Measurements from ENCODE around the gene HDAC7.

Gene HDAC7

DNA sequence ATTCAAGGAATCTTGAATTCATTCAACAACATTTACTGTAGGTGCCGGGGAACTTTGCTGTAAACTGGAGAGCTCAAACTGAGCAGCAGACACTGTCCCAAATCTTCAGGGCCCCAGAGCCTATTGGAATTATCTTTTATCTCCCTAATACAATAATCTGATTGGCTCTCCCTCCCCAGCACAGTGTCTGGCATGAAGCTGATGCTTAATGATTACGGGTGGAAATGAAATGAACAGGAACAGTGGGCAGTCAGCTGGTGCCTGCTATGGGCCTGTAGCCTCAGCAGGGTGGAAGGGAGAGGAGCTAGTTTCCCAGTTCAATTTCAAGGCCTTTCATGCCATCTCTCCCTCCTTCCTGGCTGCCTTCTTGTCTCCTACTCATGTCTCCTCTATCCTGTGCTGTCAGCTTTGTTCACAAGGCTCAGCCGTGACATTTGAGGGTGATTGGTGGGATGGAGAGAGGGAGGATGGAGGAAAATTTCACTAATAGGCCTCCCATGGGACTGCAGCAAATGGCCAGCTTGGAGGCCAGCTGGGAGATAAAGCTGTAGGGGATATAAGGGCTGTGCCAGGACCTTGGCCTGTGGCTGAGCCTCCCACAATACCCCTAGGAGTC, 56.7 kb downstream of the HDAC7 start:
- H3K4me3 ChIP-seq (replicated peaks in 1 of 2; ENCODE audit: low read depth in 2 of 2, low read length in 2 of 2), result no peak overlapping the region
- TF ChIP-seq, protein P1, sequence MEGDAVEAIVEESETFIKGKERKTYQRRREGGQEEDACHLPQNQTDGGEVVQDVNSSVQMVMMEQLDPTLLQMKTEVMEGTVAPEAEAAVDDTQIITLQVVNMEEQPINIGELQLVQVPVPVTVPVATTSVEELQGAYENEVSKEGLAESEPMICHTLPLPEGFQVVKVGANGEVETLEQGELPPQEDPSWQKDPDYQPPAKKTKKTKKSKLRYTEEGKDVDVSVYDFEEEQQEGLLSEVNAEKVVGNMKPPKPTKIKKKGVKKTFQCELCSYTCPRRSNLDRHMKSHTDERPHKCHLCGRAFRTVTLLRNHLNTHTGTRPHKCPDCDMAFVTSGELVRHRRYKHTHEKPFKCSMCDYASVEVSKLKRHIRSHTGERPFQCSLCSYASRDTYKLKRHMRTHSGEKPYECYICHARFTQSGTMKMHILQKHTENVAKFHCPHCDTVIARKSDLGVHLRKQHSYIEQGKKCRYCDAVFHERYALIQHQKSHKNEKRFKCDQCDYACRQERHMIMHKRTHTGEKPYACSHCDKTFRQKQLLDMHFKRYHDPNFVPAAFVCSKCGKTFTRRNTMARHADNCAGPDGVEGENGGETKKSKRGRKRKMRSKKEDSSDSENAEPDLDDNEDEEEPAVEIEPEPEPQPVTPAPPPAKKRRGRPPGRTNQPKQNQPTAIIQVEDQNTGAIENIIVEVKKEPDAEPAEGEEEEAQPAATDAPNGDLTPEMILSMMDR (IDR thresholded peaks at IDR 0.05; ENCODE audit: low read depth, low read length), result no peak
- DNase-seq (ENCODE audit: low read depth in 2 of 2), result peak in 1 of 2 donors; percentile 49

DNA sequence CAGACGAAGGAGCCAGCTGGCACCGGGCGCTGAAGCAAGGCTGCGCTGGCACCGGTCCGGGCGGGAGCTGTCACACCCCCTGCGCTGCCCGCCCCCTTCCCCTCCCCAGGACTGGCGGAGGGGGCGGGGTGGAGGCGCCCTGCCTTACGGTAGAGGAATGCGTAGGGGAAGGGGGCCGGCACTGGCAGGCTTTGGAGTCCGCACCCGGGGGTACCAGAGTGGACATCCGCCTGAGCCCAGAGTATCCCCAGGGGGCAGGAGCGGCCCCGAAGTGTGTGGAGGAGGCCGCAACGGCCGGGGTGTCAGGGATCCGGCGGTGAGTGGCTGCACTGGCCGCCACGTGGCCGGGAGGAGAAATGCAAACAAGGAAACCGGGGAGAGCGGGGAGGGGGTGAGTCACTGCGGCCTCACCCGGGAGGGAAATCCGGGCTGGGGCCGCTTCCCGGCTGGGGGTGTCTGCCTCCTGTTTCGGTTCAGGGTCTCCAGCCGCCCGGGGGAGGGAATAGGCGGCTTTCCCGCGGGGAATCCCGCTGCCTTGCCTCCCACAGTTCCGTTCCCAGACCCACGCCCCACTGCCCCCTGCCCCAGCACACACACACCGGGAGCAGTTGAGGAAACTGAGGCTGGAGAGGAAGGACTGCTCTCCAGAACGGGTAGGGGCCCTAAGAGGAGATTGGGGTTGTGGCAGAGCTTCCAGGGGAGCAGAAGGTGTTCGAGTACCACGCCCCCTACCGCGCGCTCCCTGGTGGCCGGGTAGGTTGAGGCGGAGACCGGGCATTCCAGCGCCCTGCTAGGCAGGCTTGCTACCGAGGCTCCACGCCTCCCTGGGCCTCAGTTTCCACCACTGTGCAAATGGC, 60.6 kb downstream of the HDAC7 start, which contains the start of gene RAPGEF3:
RAPGEF3 (minus strand) TSS at position 47 of the 857 bp plus-strand sequence. CDS start 324 bp downstream, outside the sequence.
- peak within 1 kb of the TSS; percentile 57 to 59 for H3K4me3 ChIP-seq (replicated peaks in 1 of 2; ENCODE audit: low read depth in 2 of 2, low read length in 2 of 2)
- TF ChIP-seq, protein P1 (IDR thresholded peaks at IDR 0.05; ENCODE audit: low read depth, low read length), result peak; percentile 46
- peak; percentile 84 to 85 for DNase-seq (ENCODE audit: low read depth in 2 of 2)

DNA sequence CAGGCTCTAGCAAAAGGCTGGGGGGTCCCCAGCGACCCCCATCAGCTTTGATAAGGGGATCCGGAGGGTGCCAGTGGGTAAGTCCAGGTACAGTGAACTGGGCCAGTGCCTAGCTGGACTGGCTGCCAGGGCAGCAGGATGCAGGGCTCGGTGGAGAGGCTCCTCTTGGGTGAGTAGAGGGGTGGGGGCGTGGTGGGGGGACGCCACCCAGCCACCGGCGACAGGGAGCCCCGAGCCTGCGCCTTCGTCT, 61.2 kb downstream of the HDAC7 start:
- no peak for DNase-seq (ENCODE audit: low read depth in 2 of 2)
- TF ChIP-seq, protein P1 (IDR thresholded peaks at IDR 0.05; ENCODE audit: low read depth, low read length), result no peak
- H3K4me3 ChIP-seq (replicated peaks in 1 of 2; ENCODE audit: low read depth in 2 of 2, low read length in 2 of 2), result peak overlapping the region; percentile 57 to 59

GRCh38 chr12:47757840-47758583, 61.7 kb downstream of the HDAC7 start:
- TF ChIP-seq, protein P1 (IDR thresholded peaks at IDR 0.05; ENCODE audit: low read depth, low read length), result no peak
- no peak for DNase-seq (ENCODE audit: low read depth in 2 of 2)
- peak overlapping the region; percentile 57 to 59 for H3K4me3 ChIP-seq (replicated peaks in 1 of 2; ENCODE audit: low read depth in 2 of 2, low read length in 2 of 2)

DNA sequence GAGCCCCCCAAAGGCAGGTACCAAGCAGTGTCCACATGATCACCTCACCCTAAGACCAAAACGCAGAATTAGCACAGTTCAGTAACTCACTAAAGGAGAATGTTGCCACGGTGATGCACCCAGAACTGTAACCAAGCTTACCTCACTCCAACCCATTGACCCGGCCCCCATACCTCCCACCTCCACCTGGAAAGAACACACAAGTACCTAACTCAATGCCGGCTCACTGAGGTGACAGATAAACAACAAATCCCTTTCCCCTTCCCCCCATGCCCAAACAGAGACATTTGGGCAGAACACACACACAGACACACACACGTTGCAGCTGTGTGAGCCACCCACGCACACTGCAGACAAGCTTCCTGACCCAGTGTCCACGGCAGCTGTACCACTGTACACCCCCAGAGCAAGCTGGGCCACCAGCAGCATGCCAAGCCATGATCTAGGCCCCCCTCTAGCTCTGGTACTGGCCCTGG, 62.3 kb downstream of the HDAC7 start:
- TF ChIP-seq, protein P1 (IDR thresholded peaks at IDR 0.05; ENCODE audit: low read depth, low read length), result no peak
- peak overlapping the region; percentile 57 to 59 for H3K4me3 ChIP-seq (replicated peaks in 1 of 2; ENCODE audit: low read depth in 2 of 2, low read length in 2 of 2)
- no peak for DNase-seq (ENCODE audit: low read depth in 2 of 2)

- no peak for DNase-seq (ENCODE audit: low read depth in 2 of 2)
- TF ChIP-seq, protein P1 (IDR thresholded peaks at IDR 0.05; ENCODE audit: low read depth, low read length), result no peak
These were observed 63.8 kb downstream of the HDAC7 start for GRCh38 chr12:47755655-47756562.

More at GRCh38 chr12:47755655-47756562, 63.8 kb downstream of the HDAC7 start:
- H3K4me3 ChIP-seq (replicated peaks in 1 of 2; ENCODE audit: low read depth in 2 of 2, low read length in 2 of 2), result no peak overlapping the region

All from cardiac fibroblast (primary cell).